Skeletal muscle satellite cell (primary cell): ENCODE results near the gene EFL1.

Experiments
- H3K27me3 ChIP-seq: 2 replicates; pipeline ENCODE4 v1.7.0; 2013; ENCODE audit warnings: low read length; ENCODE audit not compliant: control insufficient read depth, insufficient read depth
- H3K36me3 ChIP-seq: 2 replicates; pipeline ENCODE4 v1.7.0; 2013; ENCODE audit warnings: mild to moderate bottlenecking, control low read depth, low read length; ENCODE audit not compliant: insufficient read depth
- H3K4me1 ChIP-seq: 2 replicates; pipeline ENCODE4 v1.7.0; 2013; ENCODE audit warnings: low read length; ENCODE audit not compliant: control insufficient read depth, insufficient read depth
- H3K4me2 ChIP-seq: 2 replicates; pipeline ENCODE4 v1.7.0; 2013; ENCODE audit warnings: mild to moderate bottlenecking, low read length
- H3K4me3 ChIP-seq: 2 replicates; pipeline ENCODE4 v1.7.0; 2013; ENCODE audit warnings: low read length
- H3K9ac ChIP-seq: 2 replicates; pipeline ENCODE4 v1.7.0; 2013; ENCODE audit warnings: mild to moderate bottlenecking, low read depth, low read length, moderate library complexity
- H3K9me3 ChIP-seq: replicated peaks from 2 replicates; pipeline ENCODE4 v1.7.0; 2013; ENCODE audit warnings: mild to moderate bottlenecking, control low read depth, low read length

The EFL1 gene

DNA sequence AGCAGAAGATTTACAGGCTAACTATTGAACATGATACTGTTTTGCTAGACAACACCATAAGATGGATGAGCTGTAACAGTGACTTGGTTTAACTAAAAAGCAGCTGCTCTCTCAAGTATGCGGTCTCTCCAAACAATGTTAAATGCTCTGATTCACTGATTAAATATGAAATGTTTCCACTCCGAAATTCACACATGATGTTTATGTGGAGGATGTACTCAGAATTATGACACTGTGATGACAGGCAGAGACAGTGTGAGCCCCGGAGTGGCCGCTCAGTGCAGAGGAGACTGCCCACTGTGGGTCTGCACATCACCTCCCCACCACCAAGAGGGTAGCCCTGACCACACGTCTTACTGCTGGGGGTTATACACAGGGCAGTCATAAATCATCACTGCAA lies 132.8 kb downstream of the EFL1 start:
- peaks cover 60% of the 10 kb centered on the region for H3K4me1 ChIP-seq
- no peaks in the 10 kb centered on the region for H3K27me3 ChIP-seq
- no peaks in the 10 kb centered on the region for H3K9me3 ChIP-seq
- peaks cover 5% of the 10 kb centered on the region for H3K36me3 ChIP-seq
- H3K9ac ChIP-seq, result peak overlapping the region; percentile 75
- no peak overlapping the region for H3K4me3 ChIP-seq
- peak overlapping the region; percentile 39 for H3K4me2 ChIP-seq

DNA sequence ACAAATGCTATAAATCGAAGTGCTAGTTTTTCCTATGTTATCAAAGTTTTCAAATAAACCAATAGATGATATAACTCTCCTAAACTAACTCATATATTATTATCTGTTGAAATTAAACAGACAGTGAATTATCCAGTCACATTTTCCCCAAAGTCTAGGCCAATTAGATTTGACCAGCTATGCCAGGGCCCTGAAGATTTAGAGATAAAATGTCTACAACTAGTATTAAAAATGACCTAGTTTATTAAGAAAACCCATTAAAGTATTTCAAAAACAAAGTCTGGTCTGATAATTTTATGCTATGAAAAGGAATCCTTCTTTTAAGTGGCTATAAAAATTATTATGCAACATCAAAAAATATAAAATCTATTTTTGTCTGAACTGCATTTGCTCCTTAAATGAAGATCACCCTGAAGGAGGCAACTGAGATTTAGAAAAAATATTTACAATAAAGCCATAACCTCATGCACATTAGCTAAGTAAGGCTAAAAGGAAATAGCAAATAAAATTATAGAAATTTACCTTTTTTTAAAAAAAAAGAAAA lies 133.3 kb downstream of the EFL1 start:
- peak overlapping the region; percentile 9 for H3K4me2 ChIP-seq
- no peaks in the 10 kb centered on the region for H3K9me3 ChIP-seq
- peaks cover 59% of the 10 kb centered on the region for H3K4me1 ChIP-seq
- peak overlapping the region; percentile 72 for H3K9ac ChIP-seq
- no peak overlapping the region for H3K4me3 ChIP-seq
- H3K36me3 ChIP-seq, result peaks cover 7% of the 10 kb centered on the region
- H3K27me3 ChIP-seq, result no peaks in the 10 kb centered on the region

DNA sequence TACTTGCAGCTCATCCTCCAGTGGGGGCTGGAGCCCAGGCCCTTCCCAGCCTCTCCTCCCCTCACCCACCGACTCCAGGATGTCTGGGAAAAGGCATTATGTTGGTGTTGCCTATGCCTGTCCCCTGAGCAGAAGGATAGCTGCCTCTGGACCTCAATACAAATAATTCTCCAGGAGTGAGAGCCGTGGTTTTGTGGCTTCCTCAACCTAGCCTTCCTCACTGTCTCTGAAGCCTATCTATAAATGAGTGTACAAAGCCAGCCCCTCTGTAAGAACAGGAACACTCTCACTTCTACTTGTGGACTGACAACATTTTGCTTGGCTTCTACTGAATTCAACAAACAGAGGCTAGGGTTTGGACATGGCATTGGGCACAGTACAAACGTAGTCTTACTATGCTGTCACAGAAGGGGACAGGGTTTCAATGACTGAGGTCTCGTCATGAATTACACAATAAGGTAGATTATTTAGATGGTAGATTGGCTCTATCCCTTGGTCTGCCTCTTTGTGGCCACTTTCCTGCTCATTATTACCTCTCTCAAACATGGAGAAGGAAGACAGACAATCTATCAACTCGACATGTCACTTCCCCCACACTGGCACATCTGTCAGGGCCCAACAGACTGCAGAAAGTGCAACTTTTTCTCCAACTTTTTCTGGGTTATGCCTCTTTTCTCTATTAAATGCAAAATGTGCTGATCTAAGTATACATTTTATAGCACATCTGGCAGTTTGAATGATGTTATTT lies 134.0 kb downstream of the EFL1 start:
- H3K4me3 ChIP-seq, result no peak overlapping the region
- H3K27me3 ChIP-seq, result no peaks in the 10 kb centered on the region
- peaks cover 7% of the 10 kb centered on the region for H3K36me3 ChIP-seq
- H3K9me3 ChIP-seq, result no peaks in the 10 kb centered on the region
- peak overlapping the region; percentile 9 for H3K4me2 ChIP-seq
- peaks cover 54% of the 10 kb centered on the region for H3K4me1 ChIP-seq
- H3K9ac ChIP-seq, result peak overlapping the region; percentile 72

DNA sequence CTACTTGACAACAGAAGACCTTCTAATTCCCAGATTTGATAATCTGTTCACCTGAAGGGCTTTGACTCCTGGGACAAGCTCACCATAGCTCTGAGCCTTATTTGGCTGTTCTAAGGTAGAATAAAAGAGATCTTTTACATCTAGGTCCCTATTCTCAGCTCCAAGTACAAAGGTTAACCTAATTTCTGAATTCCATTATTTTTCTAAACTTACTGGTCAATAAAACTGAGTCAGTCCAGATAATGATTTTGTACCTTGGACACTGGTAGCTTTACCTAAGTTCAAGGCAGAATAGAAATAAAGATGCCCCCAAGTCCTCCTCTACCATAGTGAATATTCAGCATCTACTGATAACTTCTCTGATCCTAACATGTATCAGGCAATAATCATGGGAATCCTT lies 135.0 kb downstream of the EFL1 start:
- Histone ChIP-seq H3K4me3 (no peak overlapping the region), H3K9ac (no peak overlapping the region), H3K27me3 (no peaks in the 10 kb centered on the region), H3K9me3 (no peaks in the 10 kb centered on the region), H3K36me3 (peaks cover 7% of the 10 kb centered on the region), H3K4me1 (peaks cover 54% of the 10 kb centered on the region), H3K4me2 (no peak overlapping the region)

DNA sequence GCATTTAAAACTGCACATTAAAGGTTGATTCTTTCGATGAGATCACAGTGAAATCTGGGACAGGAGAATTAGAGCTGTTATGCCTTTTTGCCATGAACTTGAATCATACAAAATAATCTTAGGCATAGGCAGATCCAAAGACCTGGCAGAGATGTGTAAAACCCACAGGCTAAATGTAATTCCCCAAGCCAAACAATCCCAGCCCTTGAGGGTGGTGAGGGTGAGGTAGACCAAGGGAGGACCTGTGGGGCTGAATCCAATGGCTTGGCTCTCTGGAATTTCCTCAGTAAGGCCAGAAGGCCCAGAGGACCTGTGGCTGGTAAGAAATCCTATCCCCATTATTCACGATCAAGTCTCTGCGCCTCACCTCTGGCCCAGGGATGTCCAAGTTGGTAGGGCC lies 136.2 kb downstream of the EFL1 start:
- H3K4me1 ChIP-seq, result peaks cover 54% of the 10 kb centered on the region
- no peak overlapping the region for H3K4me3 ChIP-seq
- peaks cover 7% of the 10 kb centered on the region for H3K36me3 ChIP-seq
- H3K4me2 ChIP-seq, result no peak overlapping the region
- no peaks in the 10 kb centered on the region for H3K27me3 ChIP-seq
- H3K9me3 ChIP-seq, result no peaks in the 10 kb centered on the region
- H3K9ac ChIP-seq, result no peak overlapping the region

DNA sequence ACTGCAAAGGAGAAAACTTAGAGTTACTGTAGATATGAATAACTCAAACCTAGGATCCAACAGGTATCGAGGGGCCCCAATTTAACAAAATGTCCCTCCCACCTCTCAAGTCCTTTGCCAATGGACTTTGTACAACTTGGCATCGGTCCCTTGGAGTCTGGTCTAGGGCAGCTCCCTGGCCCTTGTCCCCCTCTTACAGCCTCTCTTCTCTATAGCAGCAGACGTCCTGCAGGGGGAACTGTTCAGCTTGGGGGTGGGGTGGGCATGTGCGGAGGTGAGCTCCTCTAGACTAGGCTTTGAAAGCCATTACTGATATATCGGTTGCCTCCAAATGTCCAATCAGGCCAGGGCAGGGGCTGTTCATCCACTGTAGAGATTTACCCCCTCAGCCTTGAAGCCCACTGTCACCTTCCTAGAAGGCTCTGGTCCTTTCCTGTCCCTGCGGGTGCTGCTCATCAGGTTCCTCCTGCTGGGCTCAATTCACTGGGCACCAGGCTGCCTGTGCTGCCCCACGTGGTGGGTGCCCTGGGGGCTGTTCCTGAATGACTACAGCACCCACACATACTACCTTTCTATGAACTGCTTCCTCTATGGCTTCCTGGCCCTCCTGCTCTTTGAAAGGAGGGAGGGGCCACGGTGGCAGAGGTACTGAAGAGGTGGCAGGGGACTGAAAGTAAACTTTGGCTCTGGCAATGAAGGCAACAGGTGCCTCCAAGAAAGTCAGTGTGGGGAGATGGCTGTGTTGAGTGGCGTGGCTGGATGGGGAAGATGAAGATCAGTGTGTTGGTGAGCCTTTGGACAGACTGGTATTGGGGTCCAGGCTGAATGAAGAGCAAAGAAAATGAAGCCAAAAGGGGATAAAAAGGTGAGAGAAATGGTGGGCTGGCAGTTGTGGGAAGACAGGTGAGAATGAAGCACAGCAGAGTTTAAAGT lies 137.9 kb downstream of the EFL1 start:
- Histone ChIP-seq H3K9me3 (no peaks in the 10 kb centered on the region), H3K27me3 (no peaks in the 10 kb centered on the region), H3K9ac (no peak overlapping the region), H3K36me3 (peaks cover 7% of the 10 kb centered on the region), H3K4me3 (no peak overlapping the region), H3K4me1 (peaks cover 43% of the 10 kb centered on the region), H3K4me2 (no peak overlapping the region)

DNA sequence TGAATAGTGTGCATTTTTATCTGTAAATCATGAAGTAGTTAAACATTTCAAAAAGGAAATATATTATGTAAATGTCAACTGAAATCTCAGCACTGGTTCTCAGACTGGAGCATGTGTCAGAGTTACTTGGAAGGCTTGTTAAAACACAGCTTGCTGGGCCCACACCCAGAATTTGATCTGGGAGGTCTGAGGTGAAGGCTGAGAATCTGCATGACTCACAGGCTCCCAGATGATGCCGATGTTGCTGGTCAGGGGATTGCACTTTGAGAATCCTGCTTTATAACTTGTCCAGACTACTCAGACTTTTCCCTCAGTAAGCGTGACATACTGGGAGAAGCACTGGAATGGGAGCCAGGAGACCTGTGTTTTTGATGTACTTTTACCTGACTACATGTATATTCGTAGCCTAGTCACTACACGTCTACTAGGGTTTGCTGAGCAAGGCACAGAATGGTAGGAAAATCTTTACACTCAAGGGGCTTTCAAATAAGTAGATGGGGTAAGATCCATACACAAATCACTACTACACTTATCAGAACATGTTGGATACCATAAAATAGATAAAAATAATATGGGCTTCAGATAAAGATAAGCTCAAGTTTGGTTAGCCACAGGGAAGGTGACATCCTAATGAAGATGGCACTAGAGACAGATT lies 139.7 kb downstream of the EFL1 start:
- no peaks in the 10 kb centered on the region for H3K27me3 ChIP-seq
- peak overlapping the region; percentile 78 for H3K9ac ChIP-seq
- H3K4me2 ChIP-seq, result peak overlapping the region; percentile 45
- peaks cover 26% of the 10 kb centered on the region for H3K4me1 ChIP-seq
- H3K9me3 ChIP-seq, result no peaks in the 10 kb centered on the region
- peaks cover 7% of the 10 kb centered on the region for H3K36me3 ChIP-seq
- H3K4me3 ChIP-seq, result no peak overlapping the region

DNA sequence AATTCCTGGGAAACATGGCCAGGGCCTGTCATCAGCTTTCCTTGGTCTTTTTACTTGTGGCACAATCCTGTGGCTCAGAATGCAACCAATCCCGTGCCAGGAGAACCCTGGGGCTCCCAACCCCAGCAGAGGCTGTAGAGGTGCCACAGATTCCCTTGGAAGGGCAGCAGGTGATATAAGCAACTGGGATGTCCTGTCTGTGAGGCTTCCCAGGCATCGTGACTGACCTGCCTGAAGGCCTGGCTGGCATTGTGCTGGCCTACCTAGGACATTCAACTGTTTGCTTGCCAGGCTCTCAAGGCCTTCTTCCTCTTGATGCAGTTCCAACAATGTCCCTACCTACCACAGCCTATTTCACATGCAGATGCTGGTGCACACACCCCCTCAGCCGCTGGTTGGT lies 144.5 kb downstream of the EFL1 start:
- Histone ChIP-seq H3K27me3 (no peaks in the 10 kb centered on the region), H3K4me1 (peaks cover 24% of the 10 kb centered on the region), H3K9me3 (no peaks in the 10 kb centered on the region), H3K9ac (no peak overlapping the region), H3K36me3 (no peaks in the 10 kb centered on the region), H3K4me2 (no peak overlapping the region), H3K4me3 (no peak overlapping the region)

DNA sequence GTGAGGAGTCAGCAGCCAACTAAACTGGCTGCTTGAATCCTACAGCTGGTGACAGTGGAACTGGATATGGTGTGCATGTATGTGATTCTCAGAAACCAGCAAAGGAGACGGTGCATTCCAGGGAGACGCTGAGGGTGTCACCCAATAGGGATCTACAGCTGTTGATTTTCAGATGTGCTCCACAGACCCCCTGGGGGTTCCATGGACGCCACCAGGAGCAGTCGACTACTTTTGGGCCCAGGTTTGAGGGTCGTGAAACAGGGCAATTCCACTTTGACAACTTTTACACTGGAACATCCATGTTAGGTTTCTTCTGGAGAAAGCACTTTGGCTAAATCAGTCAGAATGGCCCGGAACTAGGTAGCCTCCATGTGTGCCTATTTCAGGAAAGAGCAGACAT lies 145.2 kb downstream of the EFL1 start:
- Histone ChIP-seq H3K9me3 (no peaks in the 10 kb centered on the region), H3K36me3 (no peaks in the 10 kb centered on the region), H3K4me2 (no peak overlapping the region), H3K4me1 (peaks cover 19% of the 10 kb centered on the region), H3K4me3 (no peak overlapping the region), H3K27me3 (no peaks in the 10 kb centered on the region), H3K9ac (no peak overlapping the region)

DNA sequence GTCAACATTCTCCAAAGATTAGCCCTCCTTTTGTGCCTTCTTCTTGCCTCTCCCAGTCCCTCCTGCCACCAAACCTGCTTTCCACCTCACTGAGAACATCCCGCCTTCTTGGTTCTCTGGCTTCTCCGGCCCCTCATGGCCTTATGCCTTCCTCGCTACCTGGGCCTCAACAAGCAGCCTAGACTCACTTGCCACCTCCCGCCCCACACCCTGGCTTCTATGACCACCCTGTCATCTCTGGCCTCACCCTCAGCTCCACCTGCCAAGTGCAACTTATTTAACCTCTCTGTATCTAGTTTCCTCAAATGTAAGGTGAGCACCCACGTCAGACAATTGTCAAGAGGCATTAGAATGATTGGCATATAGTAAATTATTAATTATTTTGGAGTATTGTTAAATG lies 147.9 kb downstream of the EFL1 start:
- no peaks in the 10 kb centered on the region for H3K27me3 ChIP-seq

DNA sequence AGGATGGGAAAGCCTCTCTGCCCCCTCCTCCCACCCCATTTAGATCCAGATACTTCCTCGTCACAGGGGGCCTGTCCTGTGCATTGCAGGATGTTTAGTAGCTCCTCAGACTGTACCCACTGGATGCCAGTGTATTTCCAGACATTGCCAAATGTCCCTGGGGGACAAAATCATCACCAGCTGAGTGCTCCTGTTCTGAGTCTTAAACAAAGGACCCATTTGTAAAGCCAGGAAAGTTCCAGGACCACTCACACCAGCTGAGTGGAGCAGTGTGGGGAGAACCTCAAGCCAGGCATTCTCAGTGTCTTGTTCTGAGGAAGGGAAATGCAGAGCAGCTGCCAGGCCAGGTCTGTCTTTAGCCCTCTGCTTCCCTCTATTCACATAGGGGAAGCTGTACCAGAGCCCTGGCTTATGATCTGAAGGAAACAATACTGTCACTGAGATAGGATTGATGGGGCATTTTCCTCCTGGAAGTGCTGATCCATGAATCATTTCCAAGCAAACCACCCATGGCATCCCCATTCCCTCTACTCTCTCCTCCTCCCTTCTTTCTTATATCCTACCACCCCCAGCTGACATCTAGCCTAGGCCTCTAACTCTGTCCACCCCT lies 149.3 kb downstream of the EFL1 start:
- Histone ChIP-seq H3K9me3 (no peaks in the 10 kb centered on the region), H3K27me3 (no peaks in the 10 kb centered on the region), H3K36me3 (no peaks in the 10 kb centered on the region), H3K4me2 (no peak overlapping the region), H3K4me1 (peaks cover 7% of the 10 kb centered on the region), H3K4me3 (no peak overlapping the region), H3K9ac (no peak overlapping the region)

More for the DNA sequence above, 147.9 kb downstream of the EFL1 start:
- H3K9ac ChIP-seq, result no peak overlapping the region
- H3K4me1 ChIP-seq, result peaks cover 7% of the 10 kb centered on the region
- no peaks in the 10 kb centered on the region for H3K36me3 ChIP-seq
- H3K4me2 ChIP-seq, result no peak overlapping the region
- H3K4me3 ChIP-seq, result no peak overlapping the region
- H3K9me3 ChIP-seq, result no peaks in the 10 kb centered on the region
